Heart left ventricle (tissue), 16 donors: ENCODE measurements around the gene SUCNR1. TPM values are rescaled to one million over a fixed set of nuclear protein-coding genes. Genes with fewer than 3 reads are reported as not detected.

Experiments used
- ATAC-seq, 4 donors: fragments of 200-7000 bp; cut with Tn5 transposase; one replicate each; pipeline ENCODE4 v1.9.1; 2020 to 2022; ENCODE audit warnings: moderate library complexity in 4 of 4, mild to moderate bottlenecking in 3 of 4, moderate number of reproducible peaks in 1 of 4
- DNase-seq, 5 donors: peaks; one replicate each; pipeline ENCODE4 v3.0.0-alpha.2; 2020
- H3K27ac ChIP-seq, 12 donors: fragments of 200-600 bp; sonication (generic) in 4 of 12; one replicate each; pipeline versions ENCODE4 v1.5.0 to v1.8.0; 2016 to 2022; ENCODE audit warnings: mild to moderate bottlenecking in 2 of 12
- H3K27me3 ChIP-seq, 9 donors: fragments of 200-600 bp; sonication (generic) in 2 of 9; one replicate each; pipeline versions ENCODE4 v1.5.1 to v1.8.0; 2016 to 2022; ENCODE audit warnings: mild to moderate bottlenecking in 3 of 9
- H3K36me3 ChIP-seq, 9 donors: fragments of 200-600 bp; sonication (generic) in 2 of 9; one replicate each; pipeline versions ENCODE4 v1.5.0 to v1.8.0; 2018 to 2022; ENCODE audit warnings: mild to moderate bottlenecking in 2 of 9
- H3K4me1 ChIP-seq, 12 donors: fragments of 200-600 bp; sonication (generic) in 4 of 12; one replicate each; pipeline versions ENCODE4 v1.5.0 to v1.8.0; 2016 to 2022; ENCODE audit warnings: mild to moderate bottlenecking in 3 of 12
- H3K4me3 ChIP-seq, 12 donors: fragments of 200-600 bp; sonication (generic) in 4 of 12; one replicate each; pipeline versions ENCODE4 v1.5.0 to v1.8.0; 2017 to 2022; ENCODE audit warnings: mild to moderate bottlenecking in 9 of 12, moderate library complexity in 4 of 12
- H3K9me3 ChIP-seq, 12 donors: fragments of 200-600 bp; sonication (generic) in 4 of 12; one replicate each; pipeline versions ENCODE4 v1.5.0 to v1.8.0; 2016 to 2022; ENCODE audit warnings: mild to moderate bottlenecking in 1 of 12
- CTCF ChIP-seq, 12 donors: fragments of 200-600 bp; sonication (generic) in 4 of 12; IDR thresholded peaks; one replicate each; pipeline versions ENCODE4 v1.5.0 to v1.8.0; 2018 to 2022; ENCODE audit warnings: antibody characterized with exemption in 12 of 12, mild to moderate bottlenecking in 5 of 12
- POLR2A ChIP-seq, 2 donors: fragments of 450-650 bp; IDR thresholded peaks; one replicate each; pipeline ENCODE4 v1.6.1; 2017; ENCODE audit warnings: antibody characterized with exemption in 2 of 2, mild to moderate bottlenecking in 2 of 2, moderate library complexity in 2 of 2
- WGBS, 4 donors: extraction: QIAGEN DNeasy Blood & Tissue Kit in 2 of 4; methylation state at CpG; one replicate each; pipeline versions ENCODE4 v1.1.5 to v1.1.7; 2013 to 2018; 5-methylcytosine and 5-hydroxymethylcytosine counted together
- intact Hi-C, 10 donors: fragments of 100-400 bp; cut with DNase I; formaldehyde crosslinking; loops; one replicate each; pipeline versions ENCODE4 v1.11.1 to v1.14.2; 2022
- polyA plus RNA-seq, 2 donors: library from polyadenylated mRNA; stranded (reverse); fragments of 200-250 nt; gene quantifications; one replicate each; pipeline ENCODE4 v1.2.3, GENCODE V29; 2013
- total RNA-seq, 9 donors: library from RNA; depleted of rRNA in 2 of 9; stranded (reverse); fragments of >200 nt in 2 of 9; fragmentation: NEBNext Ultra II Directional in 3 of 9; extraction: Animal tissue kit (Norgen Biotek cat#: 25700) in 3 of 9; gene quantifications; one replicate each; pipeline versions ENCODE4 v1.1.0 to v1.2.4, GENCODE V29; 2016 to 2023
- donor health status: ischemic (EF 13 %, LVEDD 7.1; RV severe dilation, severe dysfunction).
- donor health status: healthy with polysubstance abuse.
- donor health status: DM: no; HTN: yes; CAD: no.
- donor health status: DM: no; HTN: no; CAD: no.
- donor health status: ischemic (EF 25% LVEDD 6.9; RV normal size, moderate dysfunction).
- donor health status: ischemic (EF 25% LVEDD 5.7; RV mildly dilated, moderate dysfunction).
- donor health status: healthy.
- donor health status: DM: yes; HTN: yes; CAD: no.
- donor health status: ischemic (EF 35%, LVEDD 5.7; RV mildly dilated, moderate dysfunction).
- donor health status: nonischemic (EF 11% LVEDD 7.7; RV severe dilation, severe dysfunction).
- donor health status: DM: yes; HTN: yes; CAD: no.
- donor health status: PGD.
- donor health status: ischemic (EF 29% LVEDD 5.4; RV normal size, mild dysfunction).
- donor health status: nonischemic (EF 23%, LVEDD 6.1; RV moderate dilation, normal function).

Gene SUCNR1
- total and polyA plus RNA-seq, 11 donors: 0.07 to 7.2 (median 0.18) TPM; not detected in 1

DNA sequence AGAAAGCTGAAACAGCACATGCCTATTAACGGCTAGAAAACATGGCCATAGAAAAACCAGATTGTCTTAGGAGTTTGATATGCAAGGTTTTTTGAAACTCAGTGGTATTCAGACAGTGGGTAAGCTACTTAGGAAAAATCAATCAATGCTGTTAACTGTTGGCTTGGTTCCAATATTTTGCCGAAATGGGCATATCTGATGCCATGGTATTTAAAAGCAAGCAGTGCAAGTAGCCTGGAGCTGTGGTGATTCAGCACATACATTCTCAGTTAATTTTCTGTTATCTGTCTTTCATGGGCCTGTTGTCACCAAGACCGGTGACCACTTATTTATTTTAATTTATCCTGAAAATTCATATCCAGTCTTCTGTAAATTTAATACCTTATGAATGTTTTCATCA, 17.3 kb upstream of the SUCNR1 start:
- no peak overlapping the region for H3K27ac ChIP-seq
- intact Hi-C loops: no loop called here
- 86 to 98% (median 88%) methylated on average over 3 of the region's 3 CpGs for WGBS, 4 donors
- DNase-seq: no peak
- ATAC-seq: no peak
- H3K9me3 ChIP-seq: peaks cover 0 to 3% (median 0%) of the 10 kb centered on the region in 12 donors
- H3K4me3 ChIP-seq: no peak overlapping the region
- H3K27me3 ChIP-seq: no peaks in the 10 kb centered on the region
- TF ChIP-seq POLR2A (IDR thresholded peaks at IDR 0.05) (no peak), CTCF (IDR thresholded peaks at IDR 0.05) (no peak)
- no peaks in the 10 kb centered on the region for H3K4me1 ChIP-seq
- H3K36me3 ChIP-seq: no peaks in the 10 kb centered on the region

DNA sequence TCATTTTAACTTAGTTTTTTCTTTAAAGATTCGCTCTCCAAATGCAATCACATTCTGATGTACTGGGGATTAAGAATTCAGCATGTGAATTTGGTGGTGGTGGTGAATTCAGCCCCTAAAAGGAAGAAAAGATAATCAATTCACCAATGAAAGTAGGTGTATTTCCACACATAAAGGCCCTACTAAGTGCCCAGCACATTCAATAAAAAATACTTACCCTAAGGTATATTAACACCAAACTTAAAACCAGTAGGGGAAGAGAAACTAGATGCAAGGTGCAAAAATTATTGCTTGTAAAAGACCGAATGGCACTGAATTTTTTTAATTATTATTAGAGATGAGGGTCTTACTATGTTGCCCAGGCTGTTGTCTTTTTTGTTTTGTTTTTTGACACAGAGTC, 16.8 kb upstream of the SUCNR1 start:
- no peak for DNase-seq
- Histone ChIP-seq H3K27ac (no peak overlapping the region), H3K4me3 (no peak overlapping the region), H3K9me3 (no peaks in the 10 kb centered on the region), H3K36me3 (no peaks in the 10 kb centered on the region), H3K4me1 (no peaks in the 10 kb centered on the region), H3K27me3 (no peaks in the 10 kb centered on the region)
- ATAC-seq: no peak
- WGBS, 4 donors: 93 to 98% (median 95%) methylated on average over 2 of the region's 2 CpGs
- intact Hi-C loops: no loop called here
- TF ChIP-seq POLR2A (IDR thresholded peaks at IDR 0.05): no peak
- TF ChIP-seq CTCF (IDR thresholded peaks at IDR 0.05): no peak

DNA sequence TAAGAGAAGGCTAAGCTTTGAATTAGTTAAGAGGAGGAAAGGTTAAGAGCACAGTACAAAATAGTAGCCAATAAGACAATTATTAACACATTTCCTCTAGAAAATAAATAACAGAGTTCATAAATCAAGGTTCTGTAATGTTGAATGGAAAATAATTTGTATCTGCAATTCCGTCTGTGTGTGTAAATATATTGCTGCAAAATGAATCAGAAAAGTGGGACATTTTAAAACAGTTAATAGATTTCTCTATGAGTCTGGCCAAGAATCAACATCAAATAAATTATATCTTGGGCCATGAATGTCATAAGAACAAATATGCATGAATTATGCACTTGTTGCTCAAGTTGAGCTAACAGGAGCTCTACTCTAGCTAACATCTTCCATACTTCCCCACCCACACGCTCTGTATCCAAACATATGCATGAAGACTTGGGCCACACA, 14.2 kb upstream of the SUCNR1 start:
- Histone ChIP-seq H3K27me3 (no peaks in the 10 kb centered on the region), H3K4me1 (peaks cover 0 to 1% (median 0%) of the 10 kb centered on the region in 12 donors), H3K9me3 (no peaks in the 10 kb centered on the region), H3K4me3 (no peak overlapping the region), H3K36me3 (no peaks in the 10 kb centered on the region), H3K27ac (no peak overlapping the region)
- 89 to 93% (median 91%) methylated on average over 2 of the region's 2 CpGs for WGBS, 4 donors
- intact Hi-C loops: no loop called here
- DNase-seq: no peak
- no peak for ATAC-seq
- TF ChIP-seq CTCF (IDR thresholded peaks at IDR 0.05) (no peak), POLR2A (IDR thresholded peaks at IDR 0.05) (no peak)

DNA sequence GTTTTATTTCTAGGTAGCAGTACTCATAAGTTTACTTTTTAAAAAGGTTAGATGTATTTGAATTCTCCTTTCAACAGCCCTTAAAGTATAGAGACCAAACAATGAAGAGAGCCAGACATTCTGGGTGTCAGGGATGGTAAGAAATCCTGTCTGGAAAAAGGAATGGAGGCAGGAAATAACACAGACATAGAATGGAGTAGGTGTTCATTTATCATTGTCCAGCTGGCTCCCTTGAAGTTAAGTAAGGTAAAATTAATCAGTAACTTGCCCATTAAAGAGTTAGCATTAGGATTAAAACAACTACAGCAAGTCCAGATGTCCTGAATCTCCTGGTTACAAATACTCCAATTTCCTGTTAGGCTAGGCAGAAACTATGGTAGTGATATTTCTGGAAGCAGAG, 13.5 kb upstream of the SUCNR1 start:
- TF ChIP-seq POLR2A (IDR thresholded peaks at IDR 0.05) (no peak), CTCF (IDR thresholded peaks at IDR 0.05) (no peak)
- Histone ChIP-seq H3K4me1 (peaks cover 0 to 4% (median 0%) of the 10 kb centered on the region in 12 donors), H3K27ac (no peak overlapping the region), H3K36me3 (no peaks in the 10 kb centered on the region), H3K27me3 (no peaks in the 10 kb centered on the region), H3K4me3 (no peak overlapping the region), H3K9me3 (no peaks in the 10 kb centered on the region)
- ATAC-seq: no peak
- intact Hi-C loops: no loop called here
- DNase-seq: no peak
